Measurements from ENCODE around the gene RALGPS1.

- TF ChIP-seq POLR2A (IDR thresholded peaks at IDR 0.05) (no peak), CTCF (IDR thresholded peaks at IDR 0.05) (no peak)
These were observed 101.4 kb downstream of the RALGPS1 start for GRCh38 chr9:127015921-127016512.
